Mesenchymal stem cell (in vitro differentiated cells and primary cell): ENCODE measurements around the gene ZNF212.

ENCODE experiments used
- DNase-seq: peaks from one replicate; pipeline ENCODE4 v3.0.0-alpha.2; 2013
- H2AFZ ChIP-seq: one replicate; pipeline ENCODE4 v1.6.1; 2013; ENCODE audit warnings: low read depth, mild to moderate bottlenecking, control low read depth, inconsistent platforms, low read length, moderate library complexity
- H2AK5ac ChIP-seq: 2 replicates; pipeline ENCODE4 v1.6.1; 2013; ENCODE audit warnings: low read length, moderate library complexity, mild to moderate bottlenecking, inconsistent platforms; ENCODE audit not compliant: severe bottlenecking
- H2BK120ac ChIP-seq: one replicate; pipeline ENCODE4 v1.6.1; 2013; ENCODE audit warnings: low read depth, mild to moderate bottlenecking, inconsistent platforms, low read length, moderate library complexity
- H2BK12ac ChIP-seq, 2 experiments: one replicate each; pipeline ENCODE4 v1.6.1; 2013; ENCODE audit warnings: inconsistent platforms in 2 of 2, low read length in 2 of 2, mild to moderate bottlenecking in 2 of 2, moderate library complexity in 2 of 2, control low read depth in 1 of 2
- H2BK15ac ChIP-seq: one replicate; pipeline ENCODE4 v1.6.1; 2013; ENCODE audit warnings: mild to moderate bottlenecking, low read depth, inconsistent platforms; ENCODE audit not compliant: poor library complexity, severe bottlenecking
- H2BK5ac ChIP-seq: 2 replicates; pipeline ENCODE4 v1.6.1; 2013; ENCODE audit warnings: low read depth, mild to moderate bottlenecking, low read length, control low read depth, inconsistent platforms; ENCODE audit not compliant: poor library complexity, severe bottlenecking
- H3K14ac ChIP-seq, 2 experiments: one replicate each; pipeline ENCODE4 v1.6.1; 2013; ENCODE audit warnings: inconsistent platforms in 2 of 2, low read length in 2 of 2, control low read depth in 1 of 2, mild to moderate bottlenecking in 1 of 2, moderate library complexity in 1 of 2
- H3K18ac ChIP-seq, 2 experiments: one replicate each; pipeline ENCODE4 v1.6.1; 2013; ENCODE audit warnings: inconsistent platforms in 2 of 2, low read length in 2 of 2, control low read depth in 1 of 2, low read depth in 1 of 2, mild to moderate bottlenecking in 1 of 2
- H3K23ac ChIP-seq, 2 experiments: one replicate each; pipeline ENCODE4 v1.6.1; 2013; ENCODE audit warnings: inconsistent platforms in 2 of 2, low read length in 2 of 2, mild to moderate bottlenecking in 2 of 2, moderate library complexity in 2 of 2, control low read depth in 1 of 2
- H3K27ac ChIP-seq: 2 replicates; pipeline ENCODE4 v1.5.1; 2013; ENCODE audit warnings: mild to moderate bottlenecking, moderate library complexity, low read length, control low read depth, inconsistent platforms; ENCODE audit not compliant: poor library complexity, severe bottlenecking
- H3K27me3 ChIP-seq, 2 experiments: 2 replicates each; pipeline versions ENCODE4 v1.6.1 to v1.7.0; 2013; ENCODE audit warnings: low read length in 2 of 2, mild to moderate bottlenecking in 2 of 2, moderate library complexity in 2 of 2, control low read depth in 1 of 2, inconsistent platforms in 1 of 2; ENCODE audit not compliant: control insufficient read depth in 1 of 2, insufficient read depth in 1 of 2
- H3K36me3 ChIP-seq, 2 experiments: 2 replicates each; pipeline versions ENCODE4 v1.6.1 to v1.7.0; 2013; ENCODE audit warnings: low read length in 2 of 2, control low read depth in 1 of 2, inconsistent platforms in 1 of 2, low read depth in 1 of 2, mild to moderate bottlenecking in 1 of 2; ENCODE audit not compliant: insufficient read depth in 2 of 2, control insufficient read depth in 1 of 2
- H3K4ac ChIP-seq, 2 experiments: one replicate each; pipeline ENCODE4 v1.6.1; 2013; ENCODE audit warnings: inconsistent platforms in 2 of 2, low read length in 2 of 2, mild to moderate bottlenecking in 2 of 2, moderate library complexity in 2 of 2, control low read depth in 1 of 2, low read depth in 1 of 2
- H3K4me1 ChIP-seq: 2 replicates; pipeline ENCODE4 v1.6.1; 2013; ENCODE audit warnings: low read depth, low read length, control low read depth; ENCODE audit not compliant: control insufficient read depth, insufficient read depth
- H3K4me2 ChIP-seq: 2 replicates; pipeline ENCODE4 v1.6.1; 2013; ENCODE audit warnings: low read length, mild to moderate bottlenecking, inconsistent platforms; ENCODE audit not compliant: poor library complexity, severe bottlenecking
- H3K4me3 ChIP-seq, 2 experiments: 2 replicates each; pipeline versions ENCODE4 v1.5.1 to v1.7.0; 2013; ENCODE audit warnings: low read length in 2 of 2, mild to moderate bottlenecking in 2 of 2, control low read depth in 1 of 2, low read depth in 1 of 2; ENCODE audit not compliant: insufficient read depth in 1 of 2
- H3K79me1 ChIP-seq: replicated peaks from 2 replicates; pipeline ENCODE4 v1.6.1; 2013; ENCODE audit warnings: mild to moderate bottlenecking, control low read depth, low read length, inconsistent platforms; ENCODE audit not compliant: poor library complexity, severe bottlenecking
- H3K9ac ChIP-seq: 2 replicates; pipeline ENCODE4 v1.7.0; 2013; ENCODE audit warnings: mild to moderate bottlenecking, low read length, moderate library complexity
- H3K9me3 ChIP-seq: 2 replicates; pipeline ENCODE4 v1.7.0; 2013; ENCODE audit warnings: mild to moderate bottlenecking, low read length; ENCODE audit not compliant: control insufficient read depth
- H4K8ac ChIP-seq: one replicate; pipeline ENCODE4 v1.6.1; 2013; ENCODE audit warnings: inconsistent platforms, mild to moderate bottlenecking, low read length, moderate library complexity
- H4K91ac ChIP-seq: one replicate; pipeline ENCODE4 v1.6.1; 2013; ENCODE audit warnings: mild to moderate bottlenecking, low read length, inconsistent platforms
- WGBS: methylation state at CpG from one replicate; pipeline ENCODE4 v1.1.7; 2013; ENCODE audit warnings: mixed read lengths; 5-methylcytosine and 5-hydroxymethylcytosine counted together

The ZNF212 gene

GRCh38 chr7:149238051-149238450, 1.4 kb upstream of the ZNF212 start:
- Histone ChIP-seq H3K14ac (no peak overlapping the region), H3K23ac (no peak overlapping the region), H2BK15ac (no peak overlapping the region), H3K4me3 (no peak overlapping the region), H2AFZ (no peak overlapping the region), H3K9ac (no peak overlapping the region), H4K8ac (no peak overlapping the region), H2AK5ac (no peak overlapping the region), H3K9me3 (peaks cover 3% of the 10 kb centered on the region), H4K91ac (no peak overlapping the region), H3K79me1 (peaks cover 3% of the 10 kb centered on the region), H3K36me3 (no peaks in the 10 kb centered on the region), H3K27me3 (no peaks in the 10 kb centered on the region), H2BK120ac (no peak overlapping the region), H2BK12ac (no peak overlapping the region), H3K4me1 (peaks cover 11% of the 10 kb centered on the region), H2BK5ac (no peak overlapping the region), H3K27ac (no peak overlapping the region), H3K4me2 (no peak overlapping the region), H3K4ac (no peak overlapping the region), H3K18ac (no peak overlapping the region)
- 81% methylated on average over 3 of the region's 3 CpGs for WGBS
- DNase-seq, result no peak

- H3K23ac ChIP-seq, result no peak overlapping the region
- no peak overlapping the region for H2BK5ac ChIP-seq
- no peak overlapping the region for H3K27ac ChIP-seq
- no peak overlapping the region for H3K4ac ChIP-seq
- no peak overlapping the region for H2BK120ac ChIP-seq
- no peak overlapping the region for H2AFZ ChIP-seq
- H3K14ac ChIP-seq, result no peak overlapping the region
- H3K4me2 ChIP-seq, result peak overlapping the region; percentile 78
- no peak overlapping the region for H3K18ac ChIP-seq
- peak overlapping the region; percentile 99 for H3K9ac ChIP-seq
- DNase-seq, result no peak
- H2AK5ac ChIP-seq, result no peak overlapping the region
- no peak overlapping the region for H4K91ac ChIP-seq
- 92% methylated on average over 4 of the region's 5 CpGs for WGBS
- H2BK12ac ChIP-seq, result no peak overlapping the region
- H3K27me3 ChIP-seq, result no peaks in the 10 kb centered on the region
- H3K4me3 ChIP-seq, result peak overlapping the region in 1 of 2 experiments; percentile 99
- no peak overlapping the region for H2BK15ac ChIP-seq
- no peaks in the 10 kb centered on the region for H3K36me3 ChIP-seq
- H3K79me1 ChIP-seq, result peaks cover 4% of the 10 kb centered on the region
- peaks cover 4% of the 10 kb centered on the region for H3K9me3 ChIP-seq
- peaks cover 6% of the 10 kb centered on the region for H3K4me1 ChIP-seq
- no peak overlapping the region for H4K8ac ChIP-seq
Observed at GRCh38 chr7:149240637-149241036, 1.2 kb downstream of the ZNF212 start.

DNA sequence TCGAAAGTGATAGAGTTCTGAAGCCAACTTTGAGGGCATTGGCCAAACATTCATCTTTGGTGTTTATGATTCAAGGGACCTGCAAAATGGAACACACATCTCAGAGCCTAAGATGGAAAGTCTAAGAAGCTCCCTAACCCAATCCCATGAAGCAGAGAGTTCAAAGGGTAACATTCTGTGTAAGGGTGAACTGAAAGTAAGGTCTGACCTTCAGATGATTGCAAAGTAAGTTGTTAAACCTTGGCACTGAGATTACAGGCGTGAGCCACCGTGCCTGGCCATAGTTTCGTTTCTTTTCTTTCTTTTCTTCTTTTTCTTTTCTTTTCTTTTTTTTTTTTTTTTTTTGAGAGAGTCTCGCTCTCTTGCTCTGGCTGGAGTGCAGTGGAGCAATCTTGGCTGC, 2.2 kb downstream of the ZNF212 start:
- no peak overlapping the region for H3K4ac ChIP-seq
- H2AK5ac ChIP-seq, result no peak overlapping the region
- H3K36me3 ChIP-seq, result no peaks in the 10 kb centered on the region
- no peak overlapping the region for H3K18ac ChIP-seq
- no peak overlapping the region for H2BK12ac ChIP-seq
- H3K4me1 ChIP-seq, result peaks cover 6% of the 10 kb centered on the region
- peaks cover 4% of the 10 kb centered on the region for H3K9me3 ChIP-seq
- H3K9ac ChIP-seq, result no peak overlapping the region
- H3K27me3 ChIP-seq, result no peaks in the 10 kb centered on the region
- H3K4me3 ChIP-seq, result no peak overlapping the region
- H3K14ac ChIP-seq, result no peak overlapping the region
- no peak overlapping the region for H3K23ac ChIP-seq
- H4K91ac ChIP-seq, result no peak overlapping the region
- H2BK5ac ChIP-seq, result no peak overlapping the region
- no peak overlapping the region for H3K27ac ChIP-seq
- H2BK15ac ChIP-seq, result no peak overlapping the region
- H4K8ac ChIP-seq, result no peak overlapping the region
- H3K79me1 ChIP-seq, result peaks cover 6% of the 10 kb centered on the region
- no peak overlapping the region for H3K4me2 ChIP-seq
- DNase-seq, result no peak
- WGBS, result 92% methylated on average over 5 of the region's 5 CpGs
- no peak overlapping the region for H2BK120ac ChIP-seq
- H2AFZ ChIP-seq, result no peak overlapping the region

DNA sequence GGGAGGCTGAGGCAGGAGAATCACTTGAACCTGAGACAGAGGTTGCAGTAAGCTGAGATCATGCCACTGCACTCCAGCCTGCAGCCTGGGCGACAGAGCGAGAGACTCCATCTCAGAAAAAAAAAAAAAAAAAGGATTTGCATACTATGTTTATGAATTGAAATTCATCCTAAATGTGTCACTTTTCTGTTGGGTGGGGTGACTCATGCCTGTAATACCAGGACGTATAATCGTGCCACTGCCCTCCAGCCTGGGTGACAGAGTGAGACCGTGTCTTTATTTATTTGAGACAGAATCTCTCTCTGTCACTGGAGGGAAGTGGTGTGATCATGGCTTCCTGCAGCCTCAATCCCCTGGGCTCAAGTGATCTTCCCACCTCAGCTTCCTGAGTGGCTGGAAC, 5.8 kb downstream of the ZNF212 start:
- peaks cover 21% of the 10 kb centered on the region for H3K79me1 ChIP-seq
- DNase-seq, result peak; percentile 58
- H3K14ac ChIP-seq, result no peak overlapping the region
- no peak overlapping the region for H3K4me2 ChIP-seq
- no peak overlapping the region for H3K23ac ChIP-seq
- H2BK120ac ChIP-seq, result no peak overlapping the region
- H2BK15ac ChIP-seq, result no peak overlapping the region
- no peak overlapping the region for H2BK12ac ChIP-seq
- no peak overlapping the region for H2AK5ac ChIP-seq
- peaks cover 4% of the 10 kb centered on the region for H3K9me3 ChIP-seq
- 19% methylated on average over 3 of the region's 5 CpGs for WGBS
- H4K91ac ChIP-seq, result no peak overlapping the region
- no peak overlapping the region for H3K4ac ChIP-seq
- H3K27me3 ChIP-seq, result no peaks in the 10 kb centered on the region
- peaks cover 3% of the 10 kb centered on the region in 2 experiments for H3K36me3 ChIP-seq
- H4K8ac ChIP-seq, result no peak overlapping the region
- H3K9ac ChIP-seq, result no peak overlapping the region
- no peak overlapping the region for H3K27ac ChIP-seq
- no peak overlapping the region for H2AFZ ChIP-seq
- H3K4me3 ChIP-seq, result no peak overlapping the region
- H2BK5ac ChIP-seq, result no peak overlapping the region
- peaks cover 3% of the 10 kb centered on the region for H3K4me1 ChIP-seq
- no peak overlapping the region for H3K18ac ChIP-seq
